ENCODE measurements around the gene SMG9.

GRCh38 chr19:43738780-43739211 lies 16.0 kb downstream of the SMG9 start:
- no peak for TF ChIP-seq CTCF (IDR thresholded peaks at IDR 0.05; ENCODE audit: low read depth, low read length)
- no peak for TF ChIP-seq MAX (IDR thresholded peaks at IDR 0.05; ENCODE audit: low read depth, low read length)

All from NB4 (cell line).